OCI-M1 (cell line): ENCODE measurements around the gene TRPM3.
"Not testable (repeated sequence)": the region's sequence is repeated elsewhere in the genome, so short reads cannot be mapped to it uniquely, and the experiment has no call there.

Experiments used
- DNase-seq: peaks from one replicate; lab custom pipeline; 2025; lab: John Stamatoyannopoulos, UW

The TRPM3 gene

GRCh38 chr9:70998962-70999361, 122.5 kb downstream of the TRPM3 start:
- DNase-seq, result no peak

DNA sequence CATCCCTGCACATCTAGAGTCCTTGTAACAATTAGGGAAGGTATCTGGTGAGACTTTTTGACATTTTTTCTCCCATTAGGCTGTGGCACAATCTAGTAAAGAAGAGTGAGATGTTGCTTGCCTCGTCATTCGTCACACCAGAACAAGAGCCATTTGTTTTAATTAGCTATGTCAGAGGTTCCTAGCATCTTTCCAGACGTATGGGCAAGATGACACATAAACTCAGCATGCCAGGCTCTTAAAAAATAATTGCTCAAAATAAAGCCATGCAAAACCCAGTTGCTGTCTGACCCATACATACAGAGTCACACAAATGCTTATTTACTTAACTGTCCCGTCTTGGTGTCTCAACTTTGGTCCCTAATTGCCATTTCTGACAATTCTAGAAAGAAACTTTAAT, 125.9 kb downstream of the TRPM3 start:
- DNase-seq, result no peak

- DNase-seq, result no peak
Observed at GRCh38 chr9:70994582-70994981, 126.8 kb downstream of the TRPM3 start.

GRCh38 chr9:70988551-70988950, 132.9 kb downstream of the TRPM3 start:
- no peak for DNase-seq

DNA sequence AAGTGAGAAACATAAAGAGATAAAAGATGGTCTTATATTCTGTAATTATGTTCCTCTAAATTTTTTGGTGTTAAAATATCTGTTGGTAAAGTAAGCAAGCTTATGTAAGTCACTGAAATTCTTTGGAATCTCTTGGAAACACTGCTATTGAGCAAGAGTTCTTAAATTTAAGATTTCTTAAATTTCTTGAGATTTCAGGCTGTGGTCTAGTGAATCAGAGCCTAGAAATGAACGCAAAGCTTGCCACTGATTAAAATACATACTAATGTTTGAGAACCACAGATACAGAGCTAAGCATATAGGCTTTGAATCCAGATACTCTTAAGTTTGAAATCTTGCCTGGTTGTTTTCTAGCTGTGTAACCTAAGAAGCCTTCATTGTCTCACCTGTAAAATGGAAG, 133.4 kb downstream of the TRPM3 start:
- DNase-seq, result no peak

DNA sequence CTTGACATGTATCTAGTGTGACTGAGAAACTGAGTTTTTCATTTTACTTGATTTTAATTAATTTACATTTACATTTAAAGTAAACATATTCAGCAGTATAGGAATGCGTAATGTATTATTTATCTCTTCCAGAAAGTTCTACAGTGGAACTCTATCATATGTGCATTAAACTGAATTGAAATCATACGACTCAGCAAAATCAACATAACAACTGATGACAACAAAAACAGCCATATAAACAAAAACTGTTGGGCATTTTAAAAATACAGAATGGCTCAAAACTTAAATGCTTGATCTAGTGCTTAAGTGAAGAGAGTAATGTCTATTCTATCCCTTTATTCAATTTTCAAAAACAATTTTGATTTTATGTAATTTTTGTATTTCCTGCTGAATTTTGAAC, 134.4 kb downstream of the TRPM3 start:
- no peak for DNase-seq

GRCh38 chr9:70983723-70984295, 137.6 kb downstream of the TRPM3 start:
- no peak for DNase-seq

DNA sequence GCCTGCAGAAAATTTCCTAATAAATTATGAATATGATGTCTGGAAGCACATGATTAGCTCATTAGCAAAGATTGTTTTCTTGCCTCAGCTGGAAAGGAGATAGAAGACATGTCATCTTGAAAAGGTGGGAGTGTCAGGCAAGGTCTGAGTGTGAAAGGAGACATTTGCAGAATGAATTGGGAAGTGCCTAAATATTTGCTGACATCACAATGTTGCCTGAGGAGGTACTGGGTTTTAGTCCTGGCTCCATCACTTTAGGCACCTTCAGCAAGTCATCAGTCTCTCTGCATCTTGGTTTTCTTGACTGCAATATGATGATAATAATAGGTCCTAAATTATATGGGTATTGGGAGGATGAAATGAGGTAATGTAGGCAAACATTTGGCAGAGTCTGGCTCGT, 140.1 kb downstream of the TRPM3 start:
- DNase-seq, result no peak

DNA sequence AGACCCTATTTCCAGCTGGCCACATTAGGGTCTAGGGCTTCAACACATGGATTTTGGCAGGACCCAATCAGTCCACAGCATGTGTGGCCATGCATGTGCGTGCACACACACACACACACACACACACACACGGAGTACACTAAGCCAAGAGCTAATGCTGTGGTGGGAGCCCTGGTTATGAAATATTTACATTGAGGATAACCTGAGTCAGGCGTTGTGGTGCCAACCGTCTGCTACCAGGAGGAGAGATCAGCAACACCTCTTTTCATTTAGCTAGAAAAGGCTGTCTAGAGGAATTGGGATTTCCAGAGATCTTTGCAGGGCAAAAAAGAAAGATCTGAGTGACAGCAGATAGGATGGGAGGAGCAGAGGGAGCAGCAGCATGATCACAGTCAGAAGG, 141.5 kb downstream of the TRPM3 start:
- DNase-seq, result no peak

GRCh38 chr9:70978085-70978484, 143.3 kb downstream of the TRPM3 start:
- DNase-seq, result no peak

GRCh38 chr9:70975821-70976220, 145.6 kb downstream of the TRPM3 start:
- no peak for DNase-seq

DNA sequence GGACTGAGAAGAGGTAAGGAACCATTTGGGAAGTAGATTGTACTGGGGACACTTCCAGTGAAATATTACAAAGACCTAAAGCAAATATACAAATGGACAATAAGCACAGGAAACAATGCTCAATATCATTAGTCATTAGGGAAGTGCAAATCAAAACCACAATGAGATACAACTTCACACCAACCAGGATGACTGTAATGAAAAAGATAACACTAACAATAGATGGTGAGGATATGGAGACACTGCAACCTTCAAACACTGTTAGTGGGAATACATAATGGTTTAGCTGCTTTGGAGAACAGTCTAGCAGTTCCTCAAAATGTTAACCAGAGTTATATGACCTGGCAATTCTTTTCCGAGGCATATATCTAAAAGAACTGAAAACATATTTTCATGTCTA, 149.7 kb downstream of the TRPM3 start:
- peak; percentile 6 for DNase-seq

GRCh38 chr9:70966380-70966779, 155.0 kb downstream of the TRPM3 start:
- DNase-seq, result not testable (repeated sequence)

DNA sequence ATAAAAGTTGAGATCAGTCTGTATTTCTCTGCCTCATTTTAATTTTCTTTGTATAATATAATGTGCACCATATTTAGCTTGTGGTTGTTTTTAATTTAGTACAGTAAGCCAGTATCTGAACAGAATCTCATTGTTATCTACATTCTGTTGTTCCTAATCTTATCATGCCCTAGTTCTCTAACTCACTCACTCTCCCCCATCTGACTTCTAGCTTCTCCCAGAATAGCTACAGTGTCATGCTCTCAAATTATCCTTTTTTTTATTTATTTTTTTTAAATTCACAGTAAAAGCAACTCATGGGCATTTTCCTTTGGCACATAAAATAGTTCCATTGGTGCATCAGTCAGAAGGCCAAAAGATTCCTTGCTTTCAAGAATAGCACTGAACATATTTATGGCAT, 156.6 kb downstream of the TRPM3 start:
- no peak for DNase-seq

- no peak for DNase-seq
Observed at GRCh38 chr9:70963554-70963953, 157.9 kb downstream of the TRPM3 start.

- peak; percentile 27 for DNase-seq
Observed at GRCh38 chr9:70962761-70963440, 158.5 kb downstream of the TRPM3 start.

- no peak for DNase-seq
Observed at GRCh38 chr9:70959366-70959765, 162.1 kb downstream of the TRPM3 start.

- no peak for DNase-seq
Observed at GRCh38 chr9:70954596-70955143, 166.8 kb downstream of the TRPM3 start.

GRCh38 chr9:70954126-70954525, 167.3 kb downstream of the TRPM3 start:
- no peak for DNase-seq

DNA sequence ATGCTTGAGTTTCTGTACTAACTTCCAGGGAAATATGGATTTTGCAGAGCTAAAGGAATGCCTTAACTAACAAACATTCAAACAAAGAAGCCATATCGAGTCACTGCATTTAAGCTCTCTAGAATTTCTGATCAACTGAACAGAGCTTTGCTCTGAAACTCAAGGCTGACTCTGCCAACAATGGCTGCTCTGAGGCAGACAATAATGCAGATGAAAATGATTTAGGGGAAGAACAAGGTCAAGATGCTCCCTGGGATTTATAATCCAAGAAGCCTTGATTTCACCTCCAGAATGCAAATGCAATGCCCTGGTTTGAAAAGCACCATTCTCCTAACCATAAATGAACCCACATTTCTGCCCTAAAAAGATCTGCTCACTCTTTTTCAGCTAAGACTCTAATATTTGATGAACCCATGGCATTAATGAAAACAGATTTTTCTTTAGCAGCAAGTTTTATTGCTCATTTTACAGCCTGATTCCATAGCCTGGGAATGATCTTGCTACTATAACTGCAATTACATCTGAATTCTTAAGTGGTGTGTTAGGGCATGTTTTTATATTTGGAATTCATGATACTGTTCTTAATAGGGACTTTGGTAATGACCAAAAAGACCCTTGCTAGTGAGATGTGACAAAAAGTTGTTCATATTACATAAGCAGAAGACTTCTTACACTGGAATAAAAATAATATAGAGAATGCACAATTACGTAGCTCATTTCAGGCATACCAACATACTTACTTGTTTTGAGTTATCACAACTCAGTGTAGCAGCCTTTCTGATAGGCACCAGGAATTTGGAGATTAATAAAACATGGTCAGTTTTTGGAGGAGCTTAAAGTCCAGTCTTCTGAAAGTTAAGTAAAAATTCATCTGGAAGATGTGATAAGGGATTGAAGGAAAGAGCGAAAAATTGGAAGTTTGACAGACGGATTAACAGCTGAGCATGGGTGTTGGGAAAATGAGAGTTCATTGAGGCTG, 169.4 kb downstream of the TRPM3 start:
- DNase-seq, result no peak

GRCh38 chr9:70950270-70950669, 171.2 kb downstream of the TRPM3 start:
- no peak for DNase-seq

DNA sequence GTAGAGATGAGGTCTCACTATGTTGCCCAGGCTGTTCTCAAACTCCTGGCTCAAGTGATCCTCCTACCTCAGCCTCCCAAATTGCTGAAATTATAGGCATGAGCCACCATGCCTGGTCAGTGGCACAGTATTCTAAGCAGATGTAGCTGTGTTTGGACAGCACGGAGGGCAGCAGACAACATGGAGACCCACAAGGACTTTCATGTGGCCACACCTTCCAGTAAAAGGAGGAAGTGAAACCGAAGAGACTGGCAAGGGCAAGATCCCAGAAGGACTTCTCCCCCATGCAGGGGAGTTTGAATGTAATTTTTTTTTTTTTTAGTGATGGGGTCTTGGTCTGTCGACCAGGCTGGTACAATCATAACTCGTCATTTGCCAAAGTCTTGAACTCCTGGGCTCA, 172.2 kb downstream of the TRPM3 start:
- no peak for DNase-seq

GRCh38 chr9:70948744-70949143, 172.7 kb downstream of the TRPM3 start:
- DNase-seq, result peak; percentile 2
